HG03432 (cell line): ENCODE measurements around the gene DEFB124.
"Not testable (repeated sequence)": the region's sequence is repeated elsewhere in the genome, so short reads cannot be mapped to it uniquely, and the experiment has no call there.

ENCODE experiments used
- ATAC-seq: cut with Tn5 transposase; IDR thresholded peaks from one replicate; pipeline ENCODE4 v1.9.1; 2021; ENCODE audit warnings: mild to moderate bottlenecking, moderate library complexity; ENCODE audit not compliant: unreplicated experiment

DEFB124 gene

GRCh38 chr20:31489152-31489551 is 14.2 kb upstream of the DEFB124 start:
- no peak for ATAC-seq

DNA sequence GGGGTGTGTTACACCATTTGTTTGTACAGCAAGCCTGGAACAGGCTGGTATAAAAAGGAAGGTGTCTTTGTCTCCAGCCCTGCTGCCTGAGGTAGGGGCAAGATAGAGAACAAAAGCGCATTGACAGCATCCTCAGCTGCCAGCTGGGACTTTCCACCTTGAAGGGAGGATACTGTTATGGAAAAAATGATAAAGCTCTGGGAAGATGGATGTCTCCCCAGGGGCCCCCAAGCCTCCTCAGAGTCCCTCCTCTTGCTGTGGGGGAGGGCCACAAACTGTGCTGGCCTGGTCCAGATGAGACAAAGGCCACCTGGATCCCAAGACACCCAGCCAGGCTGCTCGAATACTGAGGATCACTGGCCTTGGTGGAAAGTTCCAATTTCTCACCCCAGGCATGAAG is 13.2 kb upstream of the DEFB124 start:
- no peak for ATAC-seq

DNA sequence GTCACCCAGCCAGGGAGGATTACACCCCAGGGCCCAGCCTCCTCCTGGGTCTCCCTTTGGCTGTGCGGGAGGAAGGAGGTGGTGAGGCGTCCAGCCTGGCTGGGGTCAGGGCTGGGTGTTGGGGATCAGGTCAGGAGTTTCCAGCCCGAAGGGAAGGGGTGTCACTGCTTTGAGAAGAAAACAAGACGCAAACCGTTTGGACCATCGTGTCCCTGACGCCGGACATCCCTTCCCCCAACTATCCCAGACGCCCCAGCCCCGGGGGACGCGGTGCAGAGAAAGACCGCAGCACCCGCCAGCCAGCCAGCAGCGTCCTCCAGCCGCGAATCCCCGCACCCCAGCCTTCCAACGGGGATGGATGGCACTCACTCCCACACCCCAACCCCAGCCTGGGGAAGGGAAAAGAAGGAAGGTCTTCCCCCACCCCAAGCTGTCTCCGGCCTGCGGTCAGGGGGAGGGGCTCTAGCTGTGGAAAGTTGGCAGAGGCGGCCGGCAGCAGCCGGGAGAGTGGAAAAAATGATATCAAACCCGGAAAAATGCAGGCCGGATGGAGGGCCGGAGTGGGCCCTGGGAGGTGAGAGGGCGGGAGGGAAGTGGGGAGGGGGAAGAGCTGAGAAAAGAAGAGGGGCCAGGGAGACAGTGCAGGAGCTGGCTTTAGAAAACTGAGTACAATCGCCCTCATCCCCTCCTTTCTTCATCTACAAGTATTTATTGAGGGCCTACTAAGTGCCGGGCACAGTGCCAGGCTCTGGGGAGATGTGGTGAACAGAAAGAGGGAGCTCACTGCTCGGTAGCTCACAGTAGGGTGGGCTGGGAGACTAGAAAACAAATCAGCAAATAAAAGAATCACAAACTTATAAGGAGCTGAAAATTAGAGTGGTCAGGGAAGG is 10.8 kb upstream of the DEFB124 start:
- ATAC-seq = no peak

- ATAC-seq = no peak
Observed at GRCh38 chr20:31484001-31484400, 9.1 kb upstream of the DEFB124 start.

GRCh38 chr20:31476643-31477215 is 1.8 kb upstream of the DEFB124 start:
- no peak for ATAC-seq

DNA sequence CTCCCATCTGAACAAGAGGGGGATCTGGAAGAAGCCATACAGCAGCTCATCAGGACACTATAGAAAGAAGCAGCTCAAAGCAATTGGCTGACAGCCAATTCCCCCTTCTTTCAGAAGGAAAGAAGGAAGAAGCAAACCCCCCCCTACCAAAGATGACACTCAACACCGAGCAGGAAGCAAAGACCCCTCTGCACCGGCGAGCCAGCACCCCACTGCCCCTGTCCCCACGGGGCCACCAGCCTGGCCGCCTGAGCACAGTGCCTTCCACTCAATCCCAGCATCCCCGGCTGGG is 1.3 kb upstream of the DEFB124 start:
- ATAC-seq = no peak

DNA sequence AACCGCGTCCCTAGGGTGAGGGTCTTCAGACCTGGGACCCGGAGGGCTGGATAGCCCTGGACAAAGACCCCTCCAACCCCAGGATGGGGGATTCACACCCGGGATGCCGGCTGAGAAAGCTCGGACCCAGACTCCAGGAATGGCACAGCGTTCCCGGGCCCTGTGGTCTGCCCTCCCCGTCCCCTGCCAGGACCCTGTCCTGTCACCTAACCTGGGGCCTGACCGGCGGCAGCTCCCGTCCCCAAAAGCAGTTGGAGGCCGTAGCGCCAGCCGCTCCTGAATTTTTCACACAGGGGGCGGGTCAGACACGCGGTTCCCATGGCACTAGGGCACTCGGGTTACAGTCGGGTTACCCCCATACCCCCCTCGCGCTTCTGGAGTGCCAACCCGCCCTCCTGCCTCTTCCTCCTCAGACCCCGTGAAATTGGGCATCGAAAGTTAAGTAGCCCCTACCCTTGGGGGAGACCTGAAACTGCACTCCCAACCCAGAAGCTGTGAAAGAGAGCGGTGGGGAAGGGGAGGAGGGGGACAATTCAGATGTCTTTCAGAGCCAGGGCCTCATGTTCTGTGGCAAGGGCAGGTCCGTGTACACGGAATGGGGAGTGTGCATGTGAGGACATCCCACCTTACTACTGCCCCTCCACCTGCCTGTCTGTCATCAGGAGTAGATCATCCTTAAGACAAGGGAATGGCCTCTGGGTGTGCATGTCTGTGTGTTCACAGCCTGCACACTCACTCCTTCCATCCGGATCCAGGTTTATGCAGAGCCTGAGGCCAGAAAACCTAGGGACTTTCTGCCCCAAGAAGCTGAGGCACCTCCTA is 756 bp upstream of the DEFB124 start:
- ATAC-seq = no peak

- peak; percentile 75 for ATAC-seq
Observed at GRCh38 chr20:31474097-31474436, 860 bp downstream of the DEFB124 start.

GRCh38 chr20:31473331-31474096 is 1.4 kb downstream of the DEFB124 start:
- ATAC-seq = peak; percentile 20

DNA sequence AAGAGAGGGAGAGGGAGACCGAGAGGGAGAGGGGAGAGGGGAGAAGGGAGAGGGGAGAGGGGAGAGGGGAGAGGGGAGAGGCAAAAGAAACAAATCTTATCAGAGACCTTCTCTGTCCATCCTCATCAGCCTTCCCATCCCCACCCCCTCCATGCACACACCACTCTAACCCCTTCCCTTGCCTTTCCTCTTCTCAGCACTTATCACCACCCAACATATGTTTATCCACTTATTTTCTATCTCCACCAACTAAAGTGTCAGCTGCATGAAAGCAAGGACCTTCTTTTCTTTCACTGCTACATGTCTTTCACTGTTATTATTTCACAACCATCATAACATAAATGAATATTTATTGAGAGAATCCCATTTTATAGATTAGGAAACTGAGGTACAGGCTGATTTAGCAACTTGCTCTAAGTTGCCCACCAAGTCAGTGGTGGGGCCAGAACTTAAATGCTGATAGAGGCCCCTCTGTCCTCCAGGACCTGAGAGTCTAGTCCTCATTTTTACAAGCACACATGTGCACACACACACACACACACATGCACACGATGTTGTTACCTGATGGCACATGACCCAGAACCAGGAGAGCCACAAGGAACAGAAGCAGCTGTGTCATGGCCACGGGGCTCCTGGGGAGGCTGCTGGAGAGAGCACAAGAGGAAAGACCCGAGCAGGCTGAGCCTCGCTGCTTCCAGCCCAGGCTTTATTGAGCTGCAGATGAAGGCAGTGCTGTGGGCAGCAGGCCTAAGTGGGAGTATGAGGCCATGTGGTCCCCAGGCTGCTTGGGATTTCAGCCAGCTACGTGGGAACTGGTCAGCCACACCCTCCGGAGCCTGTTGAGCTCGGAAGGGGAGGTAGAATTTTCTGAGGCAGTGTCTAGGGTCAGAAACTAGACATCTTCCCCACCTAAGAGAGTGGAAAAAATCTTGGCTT is 2.3 kb downstream of the DEFB124 start:
- no peak for ATAC-seq

- ATAC-seq = not testable (repeated sequence)
Observed at GRCh38 chr20:31470946-31471345, 4.0 kb downstream of the DEFB124 start.

GRCh38 chr20:31454361-31454760 is 20.6 kb downstream of the DEFB124 start:
- no peak for ATAC-seq

DNA sequence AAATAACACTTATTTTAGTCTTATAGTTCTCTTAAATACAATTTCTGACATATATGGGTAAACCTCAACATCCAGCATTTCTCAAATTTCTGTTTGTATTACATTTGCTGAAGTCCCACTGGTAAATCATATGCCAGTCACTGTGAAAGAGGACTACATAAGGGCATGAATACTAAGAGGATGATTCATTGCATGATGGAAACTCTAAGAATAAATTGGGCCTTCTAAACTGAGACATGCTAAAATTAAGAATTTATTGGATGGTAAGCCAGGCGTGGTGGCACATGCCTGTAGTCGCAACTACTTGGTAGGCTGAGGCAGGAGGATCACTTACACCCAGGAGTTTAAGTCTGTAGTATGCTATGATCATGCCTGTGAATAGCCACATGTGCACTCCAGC is 22.4 kb downstream of the DEFB124 start:
- ATAC-seq = no peak

DNA sequence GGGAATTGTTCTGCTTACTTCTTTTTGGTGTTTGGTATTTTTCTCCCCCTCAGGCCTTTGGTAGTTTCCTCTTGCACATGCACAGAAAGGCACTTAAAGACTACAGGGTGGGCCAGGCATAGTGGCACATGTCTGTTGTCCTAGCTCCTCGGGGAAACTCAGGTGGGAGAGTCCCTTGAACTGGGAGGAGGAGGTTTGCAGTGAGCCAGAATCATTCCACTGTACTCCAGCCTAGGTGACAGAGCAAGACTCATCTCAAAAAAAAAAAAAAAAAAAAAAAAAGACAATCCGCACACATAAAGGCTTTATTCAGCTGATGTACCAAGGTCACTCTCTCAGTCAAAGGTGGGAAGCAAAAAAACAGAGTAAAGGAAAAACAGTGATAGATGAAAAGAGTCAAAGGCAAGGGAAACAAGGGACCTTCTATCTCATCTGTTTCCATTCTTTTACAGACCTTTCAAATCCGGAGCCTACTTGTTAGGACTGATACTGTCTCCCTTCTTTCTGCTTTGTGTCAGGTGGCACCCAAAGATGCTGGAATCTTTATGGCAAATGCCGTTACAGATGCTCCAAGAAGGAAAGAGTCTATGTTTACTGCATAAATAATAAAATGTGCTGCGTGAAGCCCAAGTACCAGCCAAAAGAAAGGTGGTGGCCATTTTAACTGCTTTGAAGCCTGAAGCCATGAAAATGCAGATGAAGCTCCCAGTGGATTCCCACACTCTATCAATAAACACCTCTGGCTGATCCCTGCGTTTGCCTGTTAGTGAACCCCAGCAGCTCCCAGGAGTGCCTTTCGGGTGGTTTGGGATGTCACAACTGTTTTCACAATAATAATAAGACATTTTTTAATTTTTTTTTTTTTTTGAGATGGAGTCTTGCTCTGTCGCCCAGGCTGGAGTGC is 25.2 kb downstream of the DEFB124 start:
- no peak for ATAC-seq

GRCh38 chr20:31446084-31446819 is 28.7 kb downstream of the DEFB124 start:
- no peak for ATAC-seq

GRCh38 chr20:31440012-31440659 is 34.8 kb downstream of the DEFB124 start, which contains the start of gene DEFB123:
DEFB123 (plus strand) TSS chr20:31440632; CDS start chr20:31440699, 67 bp downstream.
- no peak for ATAC-seq

GRCh38 chr20:31430568-31431115 is 44.3 kb downstream of the DEFB124 start:
- no peak for ATAC-seq
